Measurements from ENCODE around the gene SLC35E1. TPM values are rescaled to one million over a fixed set of nuclear protein-coding genes. Genes with fewer than 3 reads are reported as not detected.
"Not testable (repeated sequence)": the region's sequence is repeated elsewhere in the genome, so short reads cannot be mapped to it uniquely, and the experiment has no call there.

SLC35E1 gene
- total and polyA plus RNA-seq, 2 of the 13 experiments (the other 11 are each of a cell fraction or from before 2014, with no cell fraction given) = 21.2 to 46.5 TPM

GRCh38 chr19:16554776-16555175 is 17.4 kb downstream of the SLC35E1 start (continued):
- TF ChIP-seq, protein P1, sequence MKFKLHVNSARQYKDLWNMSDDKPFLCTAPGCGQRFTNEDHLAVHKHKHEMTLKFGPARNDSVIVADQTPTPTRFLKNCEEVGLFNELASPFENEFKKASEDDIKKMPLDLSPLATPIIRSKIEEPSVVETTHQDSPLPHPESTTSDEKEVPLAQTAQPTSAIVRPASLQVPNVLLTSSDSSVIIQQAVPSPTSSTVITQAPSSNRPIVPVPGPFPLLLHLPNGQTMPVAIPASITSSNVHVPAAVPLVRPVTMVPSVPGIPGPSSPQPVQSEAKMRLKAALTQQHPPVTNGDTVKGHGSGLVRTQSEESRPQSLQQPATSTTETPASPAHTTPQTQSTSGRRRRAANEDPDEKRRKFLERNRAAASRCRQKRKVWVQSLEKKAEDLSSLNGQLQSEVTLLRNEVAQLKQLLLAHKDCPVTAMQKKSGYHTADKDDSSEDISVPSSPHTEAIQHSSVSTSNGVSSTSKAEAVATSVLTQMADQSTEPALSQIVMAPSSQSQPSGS (CRISPR knock-in tag; IDR thresholded peaks at IDR 0.05) = no peak
- TF ChIP-seq KLF12 (CRISPR knock-in tag; IDR thresholded peaks at IDR 0.05; ENCODE audit: borderline replicate concordance) (no peak), ISL2 (CRISPR knock-in tag; IDR thresholded peaks at IDR 0.05) (no peak), U2AF1 (optimal IDR thresholded peaks at IDR 0.05; ENCODE audit: low read depth, low read length) (no peak)

- CTCF ChIA-PET (ENCODE audit: low intra/inter-chr PET ratio, low total read pairs); POLR2A ChIA-PET; H3K27me3 ChIP-seq (ENCODE audit: control insufficient read depth in 1 of 2, insufficient read depth in 2 of 2, low read length in 2 of 2); in situ Hi-C loops (cut with HindIII; ENCODE audit: extremely low pct_ligation_motif_present, low pct_unique_long_range_greater_than_20kb); FAIRE-seq; BruUV-seq (replicated peaks); H3K27ac ChIP-seq (ENCODE audit: extremely low read length, insufficient read depth, low read length); H3K9ac ChIP-seq (ENCODE audit: insufficient read depth, low read depth, low read length); H3K79me2 ChIP-seq (ENCODE audit: insufficient read depth, low read length); H3K9me3 ChIP-seq (ENCODE audit: low read length); DNase-seq (ENCODE audit: low spot score); H3K4me2 ChIP-seq (ENCODE audit: low read depth, low read length); H3K4me3 ChIP-seq (replicated peaks in 1 of 3; ENCODE audit: insufficient read depth in 1 of 3, low read depth in 2 of 3, low read length in 3 of 3); intact Hi-C loops (cut with micrococcal nuclease; ENCODE audit: unreplicated experiment); ATAC-seq; H4K20me1 ChIP-seq (ENCODE audit: insufficient read depth, low read length); H2AFZ ChIP-seq (ENCODE audit: low read length); H3K4me1 ChIP-seq (ENCODE audit: insufficient read depth, low read length): not testable (repeated sequence)
- peaks cover 18 to 33% of the 10 kb centered on the region in 2 experiments for H3K36me3 ChIP-seq (replicated peaks in 1 of 2; ENCODE audit: control insufficient read depth in 1 of 2, insufficient read depth in 2 of 2, low read length in 2 of 2)
- WGBS (ENCODE audit: low lambda C conversion rate) = over 99% methylated on average over 6 of the region's 6 CpGs
Measured at GRCh38 chr19:16551902-16552301, 20.3 kb downstream of the SLC35E1 start.

DNA sequence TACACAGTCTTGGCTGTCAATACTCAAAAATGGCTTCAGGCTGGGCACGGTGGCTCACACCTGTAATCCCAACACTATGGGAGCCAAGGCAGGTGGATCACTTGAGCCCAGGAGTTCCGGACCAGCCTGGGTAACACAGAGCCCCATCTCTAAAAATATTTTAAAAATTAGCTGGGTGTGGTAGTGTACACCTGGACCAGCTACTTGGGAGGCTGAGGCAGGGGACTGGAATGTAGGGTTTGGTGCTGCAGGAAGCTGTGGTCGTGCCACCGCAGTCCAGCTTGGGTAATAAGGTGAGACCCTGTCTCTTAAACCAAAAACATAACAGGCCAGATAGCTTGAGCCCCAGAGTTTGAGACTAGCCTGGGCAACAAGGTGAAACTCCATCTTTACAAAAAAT is 23.3 kb downstream of the SLC35E1 start:
- no peak for ATAC-seq
- Histone ChIP-seq H3K36me3 (replicated peaks in 1 of 2; ENCODE audit: control insufficient read depth in 1 of 2, insufficient read depth in 2 of 2, low read length in 2 of 2) (peaks cover 8 to 13% of the 10 kb centered on the region in 2 experiments), H3K9me3 (ENCODE audit: low read length) (no peaks in the 10 kb centered on the region), H3K4me1 (ENCODE audit: insufficient read depth, low read length) (peaks cover 6% of the 10 kb centered on the region), H3K27ac (ENCODE audit: extremely low read length, insufficient read depth, low read length) (no peak overlapping the region), H4K20me1 (ENCODE audit: insufficient read depth, low read length) (no peaks in the 10 kb centered on the region), H3K9ac (ENCODE audit: insufficient read depth, low read depth, low read length) (no peak overlapping the region), H2AFZ (ENCODE audit: low read length) (no peak overlapping the region), H3K4me3 (replicated peaks in 1 of 3; ENCODE audit: insufficient read depth in 1 of 3, low read depth in 2 of 3, low read length in 3 of 3) (no peak overlapping the region), H3K4me2 (ENCODE audit: low read depth, low read length) (no peak overlapping the region), H3K79me2 (ENCODE audit: insufficient read depth, low read length) (peaks cover 1% of the 10 kb centered on the region), H3K27me3 (ENCODE audit: control insufficient read depth in 1 of 2, insufficient read depth in 2 of 2, low read length in 2 of 2) (no peaks in the 10 kb centered on the region)
- BruUV-seq (replicated peaks) = no TSS peak
- CTCF ChIA-PET (ENCODE audit: low intra/inter-chr PET ratio, low total read pairs) = no interaction called here
- no peak for DNase-seq (ENCODE audit: low spot score)
- POLR2A ChIA-PET = no interaction called here
- 97% methylated on average over 4 of the region's 4 CpGs for WGBS (ENCODE audit: low lambda C conversion rate)
- FAIRE-seq = no peak
- intact Hi-C loops (cut with micrococcal nuclease; ENCODE audit: unreplicated experiment) = no loop called here
- in situ Hi-C loops (cut with HindIII; ENCODE audit: extremely low pct_ligation_motif_present, low pct_unique_long_range_greater_than_20kb) = no loop called here
- TF ChIP-seq ZFP41 (CRISPR knock-in tag; IDR thresholded peaks at IDR 0.05; ENCODE audit: borderline replicate concordance) (no peak), ZSCAN29 (CRISPR knock-in tag; conservative IDR thresholded peaks at IDR 0.05) (no peak), ZSCAN31 (CRISPR knock-in tag; IDR thresholded peaks at IDR 0.05; ENCODE audit: low read depth) (no peak), ZNF550 (CRISPR knock-in tag; IDR thresholded peaks at IDR 0.05; ENCODE audit: borderline replicate concordance) (no peak), FOXK1 (CRISPR knock-in tag; IDR thresholded peaks at IDR 0.05; ENCODE audit: borderline replicate concordance, low read depth) (no peak), STAT5B (CRISPR knock-in tag; IDR thresholded peaks at IDR 0.05) (no peak)
- TF ChIP-seq, protein P2, sequence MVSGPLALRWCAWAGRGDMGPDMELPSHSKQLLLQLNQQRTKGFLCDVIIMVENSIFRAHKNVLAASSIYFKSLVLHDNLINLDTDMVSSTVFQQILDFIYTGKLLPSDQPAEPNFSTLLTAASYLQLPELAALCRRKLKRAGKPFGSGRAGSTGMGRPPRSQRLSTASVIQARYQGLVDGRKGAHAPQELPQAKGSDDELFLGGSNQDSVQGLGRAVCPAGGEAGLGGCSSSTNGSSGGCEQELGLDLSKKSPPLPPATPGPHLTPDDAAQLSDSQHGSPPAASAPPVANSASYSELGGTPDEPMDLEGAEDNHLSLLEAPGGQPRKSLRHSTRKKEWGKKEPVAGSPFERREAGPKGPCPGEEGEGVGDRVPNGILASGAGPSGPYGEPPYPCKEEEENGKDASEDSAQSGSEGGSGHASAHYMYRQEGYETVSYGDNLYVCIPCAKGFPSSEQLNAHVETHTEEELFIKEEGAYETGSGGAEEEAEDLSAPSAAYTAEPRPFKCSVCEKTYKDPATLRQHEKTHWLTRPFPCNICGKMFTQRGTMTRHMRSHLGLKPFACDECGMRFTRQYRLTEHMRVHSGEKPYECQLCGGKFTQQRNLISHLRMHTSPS (CRISPR knock-in tag; IDR thresholded peaks at IDR 0.05; ENCODE audit: low read depth) = no peak

Data from HepG2 (cell line).